ENCODE results near the gene C13orf46. TPM values are rescaled to one million over a fixed set of nuclear protein-coding genes. Genes with fewer than 3 reads are reported as not detected.

The C13orf46 gene
- polyA plus RNA-seq, 1 donor (not counting 4 experiments of a cell fraction or from before 2014, with no cell fraction given), result not detected

DNA sequence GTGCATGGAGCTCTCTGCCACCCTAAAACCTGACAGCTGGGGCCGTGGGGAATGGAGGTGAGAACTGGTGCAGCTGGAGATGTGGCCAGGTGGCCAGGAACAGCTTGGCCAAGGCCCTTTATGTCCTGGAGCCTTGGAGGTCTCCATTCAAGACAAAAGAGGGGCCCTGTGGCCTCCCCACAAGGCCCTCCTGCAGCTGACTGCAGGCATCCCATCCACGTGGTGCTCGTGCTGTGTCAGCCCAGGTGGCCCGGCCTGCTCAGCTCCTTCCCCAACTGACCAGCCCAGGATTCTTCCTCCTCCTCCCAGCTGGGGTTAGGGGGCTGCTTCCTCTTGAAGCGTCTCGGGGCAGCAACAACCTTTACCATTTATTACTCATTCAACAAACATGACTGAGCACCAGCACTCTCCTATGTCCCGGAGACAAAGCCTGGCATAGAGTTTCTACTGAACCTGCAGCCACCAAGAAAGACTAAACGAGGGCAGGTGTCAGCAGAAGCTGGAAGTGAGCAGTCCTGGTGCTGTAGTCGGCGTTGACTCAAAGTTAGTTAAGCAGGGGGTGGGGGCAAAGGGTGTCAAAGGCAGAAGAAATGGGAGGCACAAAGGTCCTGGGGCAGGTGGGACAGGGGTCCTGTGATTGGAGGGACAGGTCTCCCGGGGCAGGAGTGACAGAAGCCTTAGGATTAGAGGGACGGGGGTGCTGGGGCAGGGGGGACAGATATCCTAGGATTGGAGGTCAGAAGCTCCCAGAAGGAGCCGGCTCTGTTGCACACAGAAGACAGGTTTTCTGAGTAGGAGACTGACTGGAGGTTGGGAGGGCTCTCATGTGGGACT lies 23.3 kb upstream of the C13orf46 start:
- H3K9ac ChIP-seq (ENCODE audit: control insufficient read depth, extremely low read depth, insufficient read depth, low read length), result no peak overlapping the region
- H3K9me3 ChIP-seq (ENCODE audit: control insufficient read depth, low read depth, low read length), result no peaks in the 10 kb centered on the region
- H3K4me1 ChIP-seq (ENCODE audit: control insufficient read depth, extremely low read depth, insufficient read depth, low read length), result no peaks in the 10 kb centered on the region
- H4K20me1 ChIP-seq (ENCODE audit: control insufficient read depth, extremely low read depth, insufficient read depth, low read length), result no peaks in the 10 kb centered on the region
- H3K79me2 ChIP-seq (ENCODE audit: control insufficient read depth, insufficient read depth, low read length), result no peaks in the 10 kb centered on the region
- dilution Hi-C loops (cut with MboI; ENCODE audit: extremely low pct_ligation_motif_present, low sequenced_read_pairs), result no loop called here
- H3K9me1 ChIP-seq (ENCODE audit: control insufficient read depth, extremely low read depth, insufficient read depth, low read length), result no peaks in the 10 kb centered on the region
- no peaks in the 10 kb centered on the region for H3K27me3 ChIP-seq (ENCODE audit: control insufficient read depth, extremely low read depth, insufficient read depth, low read length)
- no peak overlapping the region for H3K4me2 ChIP-seq (ENCODE audit: control insufficient read depth, extremely low read depth, insufficient read depth, low read depth, low read length)
- no peak overlapping the region for H3K4me3 ChIP-seq (ENCODE audit: control insufficient read depth in 2 of 3, extremely low read depth in 1 of 3, insufficient read depth in 2 of 3, low read depth in 1 of 3, low read length in 3 of 3)
- DNase-seq (ENCODE audit: low read depth, low spot score), result no peak
- H3K36me3 ChIP-seq (ENCODE audit: control insufficient read depth in 2 of 2, extremely low read depth in 1 of 2, insufficient read depth in 2 of 2, low read length in 2 of 2), result peaks cover 0 to 1% of the 10 kb centered on the region in 2 experiments
- no peak overlapping the region for H2AFZ ChIP-seq (ENCODE audit: control insufficient read depth, low read length)
- TF ChIP-seq, protein P1, sequence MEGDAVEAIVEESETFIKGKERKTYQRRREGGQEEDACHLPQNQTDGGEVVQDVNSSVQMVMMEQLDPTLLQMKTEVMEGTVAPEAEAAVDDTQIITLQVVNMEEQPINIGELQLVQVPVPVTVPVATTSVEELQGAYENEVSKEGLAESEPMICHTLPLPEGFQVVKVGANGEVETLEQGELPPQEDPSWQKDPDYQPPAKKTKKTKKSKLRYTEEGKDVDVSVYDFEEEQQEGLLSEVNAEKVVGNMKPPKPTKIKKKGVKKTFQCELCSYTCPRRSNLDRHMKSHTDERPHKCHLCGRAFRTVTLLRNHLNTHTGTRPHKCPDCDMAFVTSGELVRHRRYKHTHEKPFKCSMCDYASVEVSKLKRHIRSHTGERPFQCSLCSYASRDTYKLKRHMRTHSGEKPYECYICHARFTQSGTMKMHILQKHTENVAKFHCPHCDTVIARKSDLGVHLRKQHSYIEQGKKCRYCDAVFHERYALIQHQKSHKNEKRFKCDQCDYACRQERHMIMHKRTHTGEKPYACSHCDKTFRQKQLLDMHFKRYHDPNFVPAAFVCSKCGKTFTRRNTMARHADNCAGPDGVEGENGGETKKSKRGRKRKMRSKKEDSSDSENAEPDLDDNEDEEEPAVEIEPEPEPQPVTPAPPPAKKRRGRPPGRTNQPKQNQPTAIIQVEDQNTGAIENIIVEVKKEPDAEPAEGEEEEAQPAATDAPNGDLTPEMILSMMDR (optimal IDR thresholded peaks at IDR 0.05 in 1 of 3, IDR thresholded peaks at IDR 0.05 in 1 of 3, conservative IDR thresholded peaks at IDR 0.05 in 1 of 3; ENCODE audit: extremely low read depth in 1 of 3, insufficient read depth in 2 of 3, low read length in 3 of 3), result no peak
- no peak for TF ChIP-seq EZH2 (IDR thresholded peaks at IDR 0.05; ENCODE audit: low read length)
- no peak for FAIRE-seq
- H3K27ac ChIP-seq (ENCODE audit: control insufficient read depth, insufficient read depth, low read length), result no peak overlapping the region

DNA sequence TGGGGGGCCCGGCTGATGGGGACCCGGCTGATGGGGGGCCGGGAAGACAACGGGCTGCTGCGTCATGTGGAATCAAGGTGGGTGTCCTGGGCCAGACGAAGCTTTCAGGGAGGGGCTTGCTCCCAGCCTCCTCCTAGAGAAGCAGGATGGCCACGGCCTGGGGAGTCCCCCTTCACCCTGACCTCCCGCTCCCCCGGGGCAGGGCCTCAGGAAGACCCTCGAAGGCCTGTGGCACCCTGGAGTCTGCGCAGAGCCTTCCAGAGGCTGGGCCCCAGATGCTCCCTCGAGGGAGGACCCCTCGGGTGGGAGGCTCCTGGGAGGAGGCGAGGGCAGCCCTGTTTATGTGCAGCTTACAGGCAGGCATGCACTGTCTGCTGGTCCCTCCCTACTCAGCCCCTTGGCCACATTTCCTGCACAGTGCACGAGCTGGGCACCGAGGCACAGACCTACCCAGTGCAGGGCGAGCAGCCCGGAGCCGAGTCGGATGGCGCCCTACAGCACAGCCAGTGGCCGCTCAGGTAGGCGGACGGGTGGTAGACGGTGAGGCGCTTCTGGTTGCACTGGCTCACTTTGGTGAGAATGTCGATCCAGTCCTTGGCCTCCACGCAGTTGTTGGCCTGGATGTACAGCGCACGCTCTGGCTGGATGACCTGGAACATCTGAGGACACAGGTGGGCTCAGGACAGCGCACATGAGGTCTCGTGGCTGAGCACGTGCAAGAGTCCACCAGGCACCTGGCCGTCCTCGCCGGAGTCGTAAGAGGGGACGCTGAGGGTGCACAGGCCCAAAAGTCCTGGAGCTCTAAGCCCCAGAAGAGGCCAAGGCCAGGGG lies 22.4 kb upstream of the C13orf46 start:
- Histone ChIP-seq H3K4me3 (ENCODE audit: control insufficient read depth in 2 of 3, extremely low read depth in 1 of 3, insufficient read depth in 2 of 3, low read depth in 1 of 3, low read length in 3 of 3) (no peak overlapping the region), H4K20me1 (ENCODE audit: control insufficient read depth, extremely low read depth, insufficient read depth, low read length) (no peaks in the 10 kb centered on the region), H3K79me2 (ENCODE audit: control insufficient read depth, insufficient read depth, low read length) (no peaks in the 10 kb centered on the region), H3K9me1 (ENCODE audit: control insufficient read depth, extremely low read depth, insufficient read depth, low read length) (no peaks in the 10 kb centered on the region), H3K9ac (ENCODE audit: control insufficient read depth, extremely low read depth, insufficient read depth, low read length) (no peak overlapping the region), H3K27ac (ENCODE audit: control insufficient read depth, insufficient read depth, low read length) (no peak overlapping the region), H2AFZ (ENCODE audit: control insufficient read depth, low read length) (no peak overlapping the region), H3K36me3 (ENCODE audit: control insufficient read depth in 2 of 2, extremely low read depth in 1 of 2, insufficient read depth in 2 of 2, low read length in 2 of 2) (peaks cover 0 to 1% of the 10 kb centered on the region in 2 experiments), H3K4me2 (ENCODE audit: control insufficient read depth, extremely low read depth, insufficient read depth, low read depth, low read length) (no peak overlapping the region), H3K27me3 (ENCODE audit: control insufficient read depth, extremely low read depth, insufficient read depth, low read length) (no peaks in the 10 kb centered on the region), H3K4me1 (ENCODE audit: control insufficient read depth, extremely low read depth, insufficient read depth, low read length) (no peaks in the 10 kb centered on the region), H3K9me3 (ENCODE audit: control insufficient read depth, low read depth, low read length) (peaks cover 3% of the 10 kb centered on the region)
- no peak for DNase-seq (ENCODE audit: low read depth, low spot score)
- FAIRE-seq, result no peak
- TF ChIP-seq EZH2 (IDR thresholded peaks at IDR 0.05; ENCODE audit: low read length), result no peak
- TF ChIP-seq, protein P1 (optimal IDR thresholded peaks at IDR 0.05 in 1 of 3, IDR thresholded peaks at IDR 0.05 in 1 of 3, conservative IDR thresholded peaks at IDR 0.05 in 1 of 3; ENCODE audit: extremely low read depth in 1 of 3, insufficient read depth in 2 of 3, low read length in 3 of 3), result no peak
- dilution Hi-C loops (cut with MboI; ENCODE audit: extremely low pct_ligation_motif_present, low sequenced_read_pairs), result no loop called here
